ENCODE data around the gene STUB1.

STUB1 gene

DNA sequence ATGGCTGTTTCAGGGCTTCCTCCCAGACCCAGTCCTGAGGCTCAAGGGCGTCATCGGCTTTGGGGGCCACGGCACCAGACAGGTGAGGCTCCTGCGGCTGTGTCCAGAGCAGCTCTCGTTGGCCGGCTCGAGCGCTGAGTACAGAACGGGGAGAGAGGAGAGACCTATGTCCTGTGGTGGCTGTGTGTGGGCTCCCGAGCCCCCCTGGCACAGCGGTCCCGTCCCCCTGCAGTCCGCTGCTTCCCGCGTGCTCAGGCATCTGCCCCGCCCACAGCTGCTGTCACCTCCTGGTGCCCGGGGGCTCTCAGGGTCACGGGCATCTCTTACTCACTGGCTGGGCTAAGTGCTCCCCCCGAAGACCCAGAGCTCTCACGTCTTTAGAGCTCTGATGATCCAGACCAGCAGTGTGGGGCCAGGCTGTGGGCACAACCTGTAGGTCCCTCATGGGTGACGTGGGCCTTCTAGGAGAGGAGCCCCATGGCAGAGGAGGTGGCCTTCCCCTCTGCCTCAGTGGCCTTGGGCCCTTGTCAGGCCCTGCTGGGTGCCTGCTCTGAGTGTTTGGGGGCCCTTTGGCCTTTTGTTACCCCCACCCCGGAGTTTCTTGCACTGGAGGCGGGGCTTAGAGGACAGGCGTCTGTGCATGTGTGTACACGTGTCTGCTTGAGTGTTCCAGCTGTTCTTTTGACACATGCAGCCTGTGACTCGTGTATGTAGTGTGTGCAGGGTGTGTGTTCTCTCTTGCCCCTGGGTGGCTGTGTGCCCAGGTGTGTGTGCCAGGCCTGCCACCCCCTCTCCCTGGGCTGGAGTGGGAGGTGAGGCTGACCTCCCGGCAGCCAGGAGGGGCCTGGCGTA, 27.5 kb upstream of the STUB1 start:
- DNase-seq (ENCODE audit: low read depth): no peak
- H3K4me3 ChIP-seq (ENCODE audit: low read length): no peak overlapping the region
- TF ChIP-seq, protein P1, sequence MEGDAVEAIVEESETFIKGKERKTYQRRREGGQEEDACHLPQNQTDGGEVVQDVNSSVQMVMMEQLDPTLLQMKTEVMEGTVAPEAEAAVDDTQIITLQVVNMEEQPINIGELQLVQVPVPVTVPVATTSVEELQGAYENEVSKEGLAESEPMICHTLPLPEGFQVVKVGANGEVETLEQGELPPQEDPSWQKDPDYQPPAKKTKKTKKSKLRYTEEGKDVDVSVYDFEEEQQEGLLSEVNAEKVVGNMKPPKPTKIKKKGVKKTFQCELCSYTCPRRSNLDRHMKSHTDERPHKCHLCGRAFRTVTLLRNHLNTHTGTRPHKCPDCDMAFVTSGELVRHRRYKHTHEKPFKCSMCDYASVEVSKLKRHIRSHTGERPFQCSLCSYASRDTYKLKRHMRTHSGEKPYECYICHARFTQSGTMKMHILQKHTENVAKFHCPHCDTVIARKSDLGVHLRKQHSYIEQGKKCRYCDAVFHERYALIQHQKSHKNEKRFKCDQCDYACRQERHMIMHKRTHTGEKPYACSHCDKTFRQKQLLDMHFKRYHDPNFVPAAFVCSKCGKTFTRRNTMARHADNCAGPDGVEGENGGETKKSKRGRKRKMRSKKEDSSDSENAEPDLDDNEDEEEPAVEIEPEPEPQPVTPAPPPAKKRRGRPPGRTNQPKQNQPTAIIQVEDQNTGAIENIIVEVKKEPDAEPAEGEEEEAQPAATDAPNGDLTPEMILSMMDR (conservative IDR thresholded peaks at IDR 0.05; ENCODE audit: low read length): no peak

DNA sequence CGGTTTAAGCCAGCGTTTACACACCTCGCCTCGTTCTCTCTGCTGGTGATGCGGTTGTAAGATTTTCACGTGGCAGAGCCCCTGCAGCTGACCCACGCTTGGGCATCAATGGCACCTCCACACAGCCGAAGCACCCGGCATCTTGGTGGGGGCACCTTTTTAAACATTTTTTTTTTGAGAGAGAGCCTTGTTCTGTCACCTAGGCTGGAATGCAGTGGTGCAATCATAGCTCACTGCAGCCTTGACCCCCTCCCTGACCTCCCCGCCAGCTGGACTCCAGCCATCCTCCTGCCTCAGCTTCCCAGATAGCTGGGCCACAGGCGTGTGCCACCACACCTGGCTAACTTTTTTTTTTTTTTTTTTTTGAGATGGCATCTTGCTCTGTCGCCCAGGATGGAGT, 26.2 kb upstream of the STUB1 start:
- TF ChIP-seq, protein P1 (conservative IDR thresholded peaks at IDR 0.05; ENCODE audit: low read length): no peak
- H3K4me3 ChIP-seq (ENCODE audit: low read length): no peak overlapping the region
- no peak for DNase-seq (ENCODE audit: low read depth)

DNA sequence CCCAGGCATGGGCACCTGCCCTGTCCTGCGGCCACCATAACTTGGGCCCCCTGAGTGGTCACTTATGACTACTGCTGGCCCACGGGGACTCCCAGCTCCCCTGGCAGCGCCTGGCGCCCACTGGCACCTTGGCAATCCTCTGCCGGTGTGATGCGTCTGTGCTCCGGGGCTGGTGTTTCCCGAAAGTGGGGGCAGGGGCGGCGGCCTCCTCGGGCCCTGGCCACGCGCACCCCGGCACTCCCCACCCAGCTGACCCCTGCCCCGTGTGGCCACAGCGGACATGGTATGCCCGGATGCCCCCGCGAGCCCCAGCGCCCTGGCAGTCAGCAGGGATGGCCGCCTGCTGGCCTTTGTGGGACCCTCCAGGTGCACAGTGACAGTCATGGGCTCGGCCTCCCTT, 22.7 kb upstream of the STUB1 start:
- no peak overlapping the region for H3K4me3 ChIP-seq (ENCODE audit: low read length)
- DNase-seq (ENCODE audit: low read depth): no peak

DNA sequence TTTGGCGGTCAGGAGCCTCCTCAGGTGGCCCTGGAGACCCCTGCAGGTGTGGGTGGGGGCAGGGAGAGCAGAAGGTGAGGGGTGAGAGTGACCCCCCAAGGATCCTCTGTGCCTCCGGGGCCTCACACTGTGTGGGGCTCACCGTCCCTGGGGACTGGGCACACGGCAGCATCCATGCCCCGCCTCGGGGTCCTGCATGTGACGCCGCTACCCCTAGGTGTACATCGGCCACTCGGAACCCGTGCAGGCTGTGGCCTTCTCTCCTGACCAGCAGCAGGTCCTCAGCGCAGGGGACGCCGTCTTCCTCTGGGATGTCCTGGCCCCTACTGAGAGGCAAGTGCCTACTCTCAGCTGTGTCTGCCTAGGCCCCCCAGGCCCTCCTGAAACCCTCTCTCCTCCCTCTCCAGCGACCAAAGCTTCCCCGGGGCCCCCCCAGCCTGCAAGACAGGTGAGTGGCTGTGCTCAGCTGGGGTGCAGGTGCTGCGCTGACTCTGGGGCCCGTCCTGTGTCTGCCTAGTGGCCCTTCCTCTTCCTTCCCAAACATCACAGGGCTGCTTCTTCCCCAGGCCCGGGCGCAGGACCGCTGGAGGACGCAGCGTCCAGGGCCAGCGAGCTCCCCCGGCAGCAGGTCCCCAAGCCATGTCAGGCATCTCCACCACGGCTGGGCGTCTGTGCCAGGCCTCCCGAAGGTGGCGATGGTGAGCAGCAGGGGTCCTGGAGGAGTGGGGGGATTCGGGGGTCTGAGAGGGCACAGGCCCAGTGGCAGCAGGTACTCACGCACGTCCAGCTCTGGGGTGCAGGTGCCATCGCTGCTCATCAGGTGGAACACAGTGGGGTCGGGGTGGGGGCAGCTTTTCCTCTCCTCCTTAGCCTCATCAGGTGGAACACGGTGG, 21.3 kb upstream of the STUB1 start:
- TF ChIP-seq, protein P1 (conservative IDR thresholded peaks at IDR 0.05; ENCODE audit: low read length): no peak
- DNase-seq (ENCODE audit: low read depth): no peak
- no peak overlapping the region for H3K4me3 ChIP-seq (ENCODE audit: low read length)

More for the DNA sequence above, 22.7 kb upstream of the STUB1 start:
- TF ChIP-seq, protein P1 (conservative IDR thresholded peaks at IDR 0.05; ENCODE audit: low read length): no peak

DNA sequence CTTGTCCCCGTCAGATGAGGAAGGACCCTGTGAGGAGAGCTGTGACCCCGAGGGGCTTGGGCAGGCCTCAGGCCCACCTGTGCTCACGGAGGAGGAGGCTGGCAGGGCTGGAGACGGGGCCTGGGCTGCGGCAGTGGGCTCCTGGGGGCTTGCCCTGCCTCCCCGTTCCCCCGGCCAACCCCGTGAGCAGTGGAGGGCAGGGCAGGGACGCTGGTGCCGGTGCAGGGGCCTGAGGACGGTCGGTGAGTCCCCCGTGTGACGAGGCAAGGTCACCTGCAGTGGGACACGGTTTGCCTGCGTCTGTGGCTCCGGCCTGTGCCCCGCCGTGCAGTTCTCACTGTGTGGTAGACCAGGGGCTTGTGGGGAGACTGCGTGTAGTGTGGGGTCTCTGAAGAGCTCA, 20.6 kb upstream of the STUB1 start:
- DNase-seq (ENCODE audit: low read depth): no peak
- TF ChIP-seq, protein P1 (conservative IDR thresholded peaks at IDR 0.05; ENCODE audit: low read length): no peak
- no peak overlapping the region for H3K4me3 ChIP-seq (ENCODE audit: low read length)

DNA sequence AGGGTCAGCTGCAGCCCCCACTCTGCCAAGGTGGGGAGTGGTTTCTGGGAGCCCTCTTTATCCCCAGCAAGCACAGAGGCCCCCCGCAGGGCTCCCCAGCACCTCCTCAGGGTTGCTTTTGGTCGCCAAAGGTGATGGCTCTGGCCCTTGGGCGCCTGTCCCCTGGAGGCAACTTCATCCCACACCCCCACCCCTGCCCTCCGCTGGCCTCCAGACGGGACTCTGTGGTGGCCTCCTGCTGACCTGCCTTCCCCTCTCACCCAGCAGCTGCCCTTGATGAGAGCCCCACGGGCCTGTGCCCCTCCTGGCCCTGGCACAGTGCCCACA, 20.1 kb upstream of the STUB1 start:
- TF ChIP-seq, protein P1 (conservative IDR thresholded peaks at IDR 0.05; ENCODE audit: low read length): no peak
- H3K4me3 ChIP-seq (ENCODE audit: low read length): no peak overlapping the region
- DNase-seq (ENCODE audit: low read depth): no peak

Measured in AG10803 (cell line).